ENCODE results near the gene HLCS. TPM values are rescaled to one million over a fixed set of nuclear protein-coding genes. Genes with fewer than 3 reads are reported as not detected.
A peak's percentile ranks its signal among the peaks of the same experiment; 100 is the strongest.

Gene HLCS
- total and polyA plus RNA-seq, 2 donors (not counting 3 experiments of a cell fraction or from before 2014, with no cell fraction given), result 6.7 to 17.2 TPM

- H2AFZ ChIP-seq (ENCODE audit: low read depth, low read length), result no peak overlapping the region
- H4K20me1 ChIP-seq (replicated peaks; ENCODE audit: control insufficient read depth, extremely low read depth, insufficient read depth, low read length), result no peaks in the 10 kb centered on the region
- ChIA-PET CTCF (interaction anchor here (1.0 to 1.8 kb wide), 5 partner anchors 10 to 134 kb away, joined by 3 to 6 read pairs (median 3); no protein-coding TSS in a partner anchor), POLR2A (no interaction called here)
- FAIRE-seq, result no peak
- no peaks in the 10 kb centered on the region for H3K4me1 ChIP-seq (ENCODE audit: control insufficient read depth, extremely low read depth, insufficient read depth, low read length)
- dilution Hi-C loops (cut with MboI; ENCODE audit: extremely low pct_ligation_motif_present, low sequenced_read_pairs), result no loop called here
- H3K27ac ChIP-seq (ENCODE audit: insufficient read depth, low read depth, low read length), result no peak overlapping the region
- BruUV-seq (replicated peaks), result no TSS peak
- TF ChIP-seq EZH2 (IDR thresholded peaks at IDR 0.05; ENCODE audit: borderline replicate concordance, low read depth, low read length, severe bottlenecking) (no peak), GATA2 (IDR thresholded peaks at IDR 0.05; ENCODE audit: insufficient read depth, insufficient read length, low read depth, low read length) (no peak), MYC (IDR thresholded peaks at IDR 0.05; ENCODE audit: low read depth, low read length) (no peak)
- DNase-seq (ENCODE audit: low read depth, low spot score), result peak; percentile 16
- no peak overlapping the region for H3K4me2 ChIP-seq (ENCODE audit: insufficient read depth, low read length)
- no peaks in the 10 kb centered on the region for H3K36me3 ChIP-seq (ENCODE audit: control insufficient read depth in 2 of 2, extremely low read depth in 1 of 2, insufficient read depth in 2 of 2, low read length in 2 of 2)
- H3K9me1 ChIP-seq (replicated peaks; ENCODE audit: control insufficient read depth, extremely low read depth, insufficient read depth, low read length), result no peaks in the 10 kb centered on the region
- no peaks in the 10 kb centered on the region for H3K27me3 ChIP-seq (ENCODE audit: control insufficient read depth in 2 of 2, insufficient read depth in 2 of 2, low read length in 2 of 2)
- intact Hi-C loops (cut with micrococcal nuclease), result no loop called here
- H3K9ac ChIP-seq (replicated peaks; ENCODE audit: extremely low read depth, insufficient read depth, low read length), result no peak overlapping the region
- H3K9me3 ChIP-seq (replicated peaks; ENCODE audit: control insufficient read depth, insufficient read depth, low read length), result no peaks in the 10 kb centered on the region
- no peaks in the 10 kb centered on the region for H3K79me2 ChIP-seq (ENCODE audit: control insufficient read depth, insufficient read depth, low read length)
- no peak overlapping the region for H3K4me3 ChIP-seq (replicated peaks in 1 of 3; ENCODE audit: insufficient read depth in 1 of 3, low read depth in 1 of 3, low read length in 3 of 3)
Measured at GRCh38 chr21:36783612-36784374, 182.7 kb downstream of the HLCS start.

- Histone ChIP-seq H3K9ac (replicated peaks; ENCODE audit: extremely low read depth, insufficient read depth, low read length) (no peak overlapping the region), H4K20me1 (replicated peaks; ENCODE audit: control insufficient read depth, extremely low read depth, insufficient read depth, low read length) (no peaks in the 10 kb centered on the region), H3K9me1 (replicated peaks; ENCODE audit: control insufficient read depth, extremely low read depth, insufficient read depth, low read length) (no peaks in the 10 kb centered on the region), H3K4me3 (replicated peaks in 1 of 3; ENCODE audit: insufficient read depth in 1 of 3, low read depth in 1 of 3, low read length in 3 of 3) (no peak overlapping the region), H2AFZ (ENCODE audit: low read depth, low read length) (no peak overlapping the region), H3K4me1 (ENCODE audit: control insufficient read depth, extremely low read depth, insufficient read depth, low read length) (no peaks in the 10 kb centered on the region), H3K79me2 (ENCODE audit: control insufficient read depth, insufficient read depth, low read length) (no peaks in the 10 kb centered on the region), H3K9me3 (replicated peaks; ENCODE audit: control insufficient read depth, insufficient read depth, low read length) (no peaks in the 10 kb centered on the region), H3K4me2 (ENCODE audit: insufficient read depth, low read length) (no peak overlapping the region), H3K27me3 (ENCODE audit: control insufficient read depth in 2 of 2, insufficient read depth in 2 of 2, low read length in 2 of 2) (no peaks in the 10 kb centered on the region), H3K36me3 (ENCODE audit: control insufficient read depth in 2 of 2, extremely low read depth in 1 of 2, insufficient read depth in 2 of 2, low read length in 2 of 2) (no peaks in the 10 kb centered on the region), H3K27ac (ENCODE audit: insufficient read depth, low read depth, low read length) (no peak overlapping the region)
- no TSS peak for BruUV-seq (replicated peaks)
- intact Hi-C loops (cut with micrococcal nuclease), result no loop called here
- FAIRE-seq, result no peak
- dilution Hi-C loops (cut with MboI; ENCODE audit: extremely low pct_ligation_motif_present, low sequenced_read_pairs), result no loop called here
- POLR2A ChIA-PET, result no interaction called here
- no peak for TF ChIP-seq GATA2 (IDR thresholded peaks at IDR 0.05; ENCODE audit: insufficient read depth, insufficient read length, low read depth, low read length)
- TF ChIP-seq POLR2AphosphoS5 (IDR thresholded peaks at IDR 0.05; ENCODE audit: insufficient read depth, low read depth, low read length), result no peak
- TF ChIP-seq CTCF (IDR thresholded peaks at IDR 0.05; ENCODE audit: extremely low read depth in 1 of 2, insufficient read depth in 1 of 2, low read depth in 1 of 2, low read length in 2 of 2), result no peak
- TF ChIP-seq FOS (IDR thresholded peaks at IDR 0.05; ENCODE audit: borderline replicate concordance, insufficient read depth, low read length), result no peak
- TF ChIP-seq JUN (IDR thresholded peaks at IDR 0.05; ENCODE audit: borderline replicate concordance, insufficient read depth, insufficient read length, low read depth), result no peak
- TF ChIP-seq POLR2A (IDR thresholded peaks at IDR 0.05; ENCODE audit: low read depth, low read length), result no peak
- TF ChIP-seq MAX (IDR thresholded peaks at IDR 0.05; ENCODE audit: insufficient read depth, insufficient read length), result no peak
- no peak for TF ChIP-seq MYC (IDR thresholded peaks at IDR 0.05; ENCODE audit: low read depth, low read length)
- TF ChIP-seq EZH2 (IDR thresholded peaks at IDR 0.05; ENCODE audit: borderline replicate concordance, low read depth, low read length, severe bottlenecking), result no peak
- CTCF ChIA-PET, result interaction anchor here (1.4 kb wide), 1 partner anchor 150 kb away, joined by 4 read pairs; no protein-coding TSS in a partner anchor
- DNase-seq (ENCODE audit: low read depth, low spot score), result no peak
Measured at GRCh38 chr21:36780861-36781260, 185.6 kb downstream of the HLCS start.

Data from endothelial cell of umbilical vein (primary cell).